MM.1S (cell line): ENCODE measurements around the gene BOD1L2.

Experiments
- CTCF ChIP-seq: fragments of 300-600 bp; sonication (generic); IDR thresholded peaks from 2 replicates; pipeline ENCODE4 v1.5.1; 2016; ENCODE audit warnings: antibody characterized with exemption, low read length, mixed read lengths
- EZH2 ChIP-seq: fragments of 300-600 bp; sonication (generic); optimal IDR thresholded peaks from 2 replicates; pipeline ENCODE3; 2017; ENCODE audit warnings: low read depth, mild to moderate bottlenecking, antibody characterized with exemption, low read length, mixed read lengths

- TF ChIP-seq CTCF (no peak), EZH2 (no peak)
These were observed 2.2 kb downstream of the BOD1L2 start for GRCh38 chr18:57149051-57149450.
